Activated CD8-positive, alpha-beta memory T cell treated with anti-CD3 and anti-CD28 coated beads for 24 hours (primary cell): Measurements from ENCODE around the gene PCARE.
"Not testable (repeated sequence)": the region's sequence is repeated elsewhere in the genome, so short reads cannot be mapped to it uniquely, and the experiment has no call there.

ENCODE experiments used
- DNase-seq: peaks from one replicate; pipeline ENCODE4 v3.0.0-alpha.2; 2020

Gene PCARE

GRCh38 chr2:29074411-29074810 lies at the start of gene PCARE:
PCARE (minus strand) TSS chr2:29074523; CDS start chr2:29074261, 262 bp downstream.
- peak; percentile 7 for DNase-seq

GRCh38 chr2:29123617-29124349 lies 49.5 kb upstream of the PCARE start:
- no peak for DNase-seq

DNA sequence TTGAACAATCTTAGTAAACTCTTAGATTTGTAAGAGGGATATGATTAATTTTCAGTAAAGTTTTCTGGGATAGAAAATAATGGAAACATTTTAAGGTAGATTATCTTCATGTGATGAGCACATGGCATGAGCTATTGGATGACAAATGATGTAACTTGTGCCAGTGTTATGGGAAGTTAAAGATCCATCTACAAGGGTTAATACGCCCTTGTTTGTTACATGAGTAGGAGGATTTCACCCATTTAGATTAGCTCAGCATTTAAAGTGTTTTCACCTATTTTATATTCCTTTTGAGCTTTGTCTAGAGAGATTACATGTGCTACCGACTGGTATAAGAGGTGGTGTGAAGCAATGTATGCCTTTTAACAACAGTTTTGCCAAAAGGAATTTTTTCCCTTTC lies 46.5 kb upstream of the PCARE start:
- DNase-seq: no peak

DNA sequence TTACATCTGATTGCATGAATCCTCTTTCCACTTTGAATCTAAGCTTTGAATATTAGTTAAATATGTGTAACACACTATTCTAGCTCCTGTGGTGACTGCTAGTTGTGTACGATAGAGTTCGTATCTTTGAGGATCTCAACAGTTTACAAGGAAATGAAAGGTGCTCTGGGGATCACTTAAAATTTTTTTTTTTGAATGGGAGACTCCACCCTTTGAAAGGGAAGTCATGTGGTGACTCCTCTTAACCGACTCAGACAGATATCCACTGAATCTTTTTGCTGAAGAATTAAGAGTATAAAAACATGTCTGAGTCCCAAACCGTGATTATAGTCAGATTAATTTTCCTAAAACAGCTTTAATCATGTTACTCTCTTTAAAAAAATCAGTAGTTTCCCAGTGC lies 44.9 kb upstream of the PCARE start:
- no peak for DNase-seq

DNA sequence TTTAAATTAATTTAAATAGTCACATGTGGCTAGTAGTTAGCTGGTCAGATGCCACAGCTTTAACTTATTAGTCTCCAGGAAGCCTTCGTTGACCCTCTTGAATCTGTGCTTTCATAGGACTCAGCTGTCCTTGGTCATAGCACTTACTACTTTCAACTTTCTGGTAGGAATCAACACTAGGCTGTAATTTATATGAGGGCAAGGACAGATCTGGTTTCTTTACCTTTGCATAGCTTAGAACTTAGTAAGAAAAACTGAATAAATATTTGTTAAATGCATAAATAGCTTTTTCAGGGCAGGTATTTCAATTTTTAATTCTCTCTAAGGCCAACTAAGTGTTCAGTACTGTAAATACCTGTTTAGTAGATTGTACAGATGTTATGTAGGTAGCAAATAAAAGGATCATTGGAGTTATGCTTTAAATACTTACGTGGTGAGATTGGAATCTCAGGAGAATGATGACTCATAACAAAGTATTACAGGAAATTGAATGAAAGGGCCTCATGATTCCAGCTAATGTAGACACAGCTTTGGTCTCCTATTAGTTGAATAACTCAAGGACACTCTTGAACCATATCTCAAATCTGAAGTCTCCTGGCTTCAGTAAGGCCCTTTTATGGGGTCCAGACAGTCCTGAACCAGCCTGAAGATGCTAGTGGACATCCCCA lies 43.4 kb upstream of the PCARE start:
- DNase-seq: no peak

DNA sequence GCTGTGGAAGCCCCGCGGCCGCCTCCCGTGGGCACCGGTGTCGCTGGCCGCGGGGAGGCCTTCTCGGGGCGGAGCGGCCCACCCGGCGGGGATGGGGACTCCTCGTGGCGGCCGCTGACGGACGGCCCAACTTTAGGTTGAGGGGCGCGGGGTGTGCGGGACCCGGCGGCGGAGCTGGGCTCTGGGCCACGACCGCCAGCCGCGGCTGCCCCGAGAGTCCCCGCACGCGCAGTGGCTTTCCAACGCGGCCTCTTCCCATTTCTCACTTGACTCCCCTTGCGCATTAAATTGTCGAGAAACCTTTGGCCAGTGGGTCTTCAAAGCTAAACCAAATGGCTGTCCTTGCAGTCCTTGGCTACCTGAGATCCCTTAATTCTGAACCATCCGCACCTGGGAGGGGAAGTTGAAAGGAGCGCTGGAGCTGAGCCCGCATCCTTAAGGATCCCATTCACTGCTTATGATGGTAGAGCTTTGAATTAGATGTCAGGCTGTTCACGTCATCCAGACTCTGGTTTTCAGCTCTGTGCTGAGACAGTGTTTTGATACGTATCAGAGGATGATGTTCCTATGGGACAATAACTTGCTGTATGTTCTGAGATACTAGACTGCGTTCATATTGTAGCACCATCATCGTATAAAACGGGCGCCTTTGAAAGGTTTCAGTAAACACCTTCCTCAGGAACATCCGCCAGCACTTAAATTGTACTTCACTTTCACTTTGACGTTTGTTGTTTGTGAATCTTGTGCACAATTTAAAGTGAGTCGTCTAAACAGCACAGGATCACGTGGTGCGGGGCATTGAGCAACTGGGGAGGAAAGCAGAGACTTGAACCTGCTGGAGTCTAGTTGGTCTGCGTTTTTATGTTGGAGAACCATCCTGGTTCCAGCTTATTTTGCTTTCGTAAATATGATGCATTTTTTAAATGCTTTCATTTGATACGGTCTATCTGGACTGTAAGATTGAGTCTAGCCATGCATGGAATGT lies 41.8 kb upstream of the PCARE start:
- DNase-seq: peak; percentile 79

DNA sequence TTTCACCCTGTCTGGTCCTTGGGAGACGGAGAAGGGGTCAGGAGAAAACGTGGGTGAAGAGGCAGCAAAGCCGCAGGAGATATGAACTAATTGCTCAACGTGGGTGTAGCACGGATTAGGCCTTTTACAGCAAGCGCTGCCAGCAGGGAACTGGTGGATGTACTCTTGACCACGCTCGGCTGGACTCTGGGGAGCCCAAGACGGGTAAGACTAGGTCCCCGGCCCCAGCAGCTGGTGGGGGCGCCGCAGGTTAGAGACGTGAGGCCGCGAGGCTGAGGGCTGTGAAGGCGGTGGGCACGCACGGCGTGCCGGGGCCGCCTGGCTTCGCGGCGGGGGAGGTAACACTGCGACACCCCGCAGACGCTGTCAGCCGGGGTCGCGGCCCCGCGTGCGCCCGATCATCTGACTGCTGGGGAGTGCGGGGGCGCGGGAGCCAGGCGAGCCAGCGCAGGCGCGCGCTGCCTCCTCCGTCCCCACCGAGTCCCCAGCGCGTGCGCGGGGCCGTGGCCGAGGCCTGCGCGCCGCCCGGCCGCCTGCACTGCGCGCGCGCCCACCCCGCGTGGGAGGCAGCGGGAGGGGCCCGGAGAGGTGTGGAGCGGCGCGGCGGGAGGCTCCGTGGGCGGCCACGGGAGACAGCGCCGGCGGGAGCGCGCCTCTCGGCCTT lies 40.8 kb upstream of the PCARE start, which contains the start of gene CLIP4:
Gene CLIP4, plus strand, starts transcription at position 470 of the 664 bp plus-strand sequence. CDS start 5,974 bp downstream, outside the sequence.
- DNase-seq: peak; percentile 89

GRCh38 chr2:29114586-29114945 lies 40.2 kb upstream of the PCARE start:
- DNase-seq: peak; percentile 62

GRCh38 chr2:29113891-29114321 lies 39.6 kb upstream of the PCARE start:
- DNase-seq: no peak

- no peak for DNase-seq
These were observed 38.8 kb upstream of the PCARE start for GRCh38 chr2:29113027-29113686.

DNA sequence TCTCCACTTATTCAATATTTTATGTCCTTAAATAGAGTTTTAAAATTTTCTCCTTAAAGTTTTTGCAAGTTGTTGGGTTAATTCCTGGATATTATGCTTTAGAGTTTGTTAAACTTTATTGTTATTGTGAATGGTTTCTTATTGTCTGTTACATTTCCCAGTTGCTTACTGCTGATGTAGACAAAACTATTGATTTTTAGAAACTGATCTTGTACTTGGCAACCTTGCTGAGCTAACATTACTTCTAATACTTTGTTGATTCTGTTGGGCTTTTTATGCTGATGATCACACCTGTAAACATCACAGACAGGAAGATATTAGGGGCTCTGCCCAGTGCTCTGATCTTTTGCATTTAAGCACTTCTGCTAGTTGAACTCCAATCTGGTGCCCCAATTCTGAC lies 38.1 kb upstream of the PCARE start:
- DNase-seq: no peak

DNA sequence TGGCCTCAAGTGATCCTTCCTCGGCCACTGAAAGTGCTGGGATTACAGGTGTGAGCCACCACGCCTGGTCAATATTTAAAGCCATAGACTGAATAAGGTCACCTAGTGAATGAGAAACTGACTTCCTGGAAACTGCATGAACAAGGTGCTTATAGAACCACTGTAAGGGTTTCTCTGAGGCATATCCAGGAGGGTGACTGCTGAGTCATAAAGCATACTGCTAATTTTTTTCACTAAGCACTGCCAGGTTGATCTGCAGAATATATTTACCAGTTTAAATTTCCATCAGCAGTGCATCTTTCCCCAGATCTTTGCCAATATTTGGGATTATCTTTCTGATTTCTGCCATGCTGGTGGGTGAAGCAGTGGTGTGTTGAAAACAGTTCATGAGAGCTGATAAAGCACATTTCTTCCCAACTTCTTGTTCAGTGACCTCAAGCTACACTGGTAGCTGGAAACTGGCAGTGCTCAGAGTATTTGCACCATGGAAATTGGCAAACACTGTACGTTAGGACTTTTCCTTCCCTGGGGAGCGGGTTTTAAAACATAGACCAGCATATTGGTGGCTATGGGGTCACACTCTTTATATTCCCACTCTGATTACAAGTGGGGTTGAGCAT lies 36.7 kb upstream of the PCARE start:
- no peak for DNase-seq

GRCh38 chr2:29109246-29109645 lies 34.9 kb upstream of the PCARE start:
- no peak for DNase-seq

DNA sequence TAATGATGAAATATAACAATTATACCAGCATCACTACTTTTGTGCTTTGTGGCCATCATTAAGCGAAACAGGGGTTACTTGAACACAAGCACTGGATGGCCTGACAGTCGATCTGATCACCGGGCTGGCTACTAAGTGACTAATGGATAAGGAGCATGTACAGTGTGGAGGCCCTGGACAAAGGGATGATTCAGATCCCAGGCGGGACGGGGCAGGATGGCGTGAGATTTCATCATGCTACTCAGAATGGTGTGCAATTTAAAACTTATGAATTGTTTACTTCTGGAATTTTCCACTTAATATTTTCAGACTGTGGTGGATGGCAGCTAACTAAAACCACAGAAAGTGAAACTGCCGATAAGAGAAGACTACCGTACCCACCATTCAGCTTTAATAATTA lies 33.9 kb upstream of the PCARE start:
- DNase-seq: no peak

DNA sequence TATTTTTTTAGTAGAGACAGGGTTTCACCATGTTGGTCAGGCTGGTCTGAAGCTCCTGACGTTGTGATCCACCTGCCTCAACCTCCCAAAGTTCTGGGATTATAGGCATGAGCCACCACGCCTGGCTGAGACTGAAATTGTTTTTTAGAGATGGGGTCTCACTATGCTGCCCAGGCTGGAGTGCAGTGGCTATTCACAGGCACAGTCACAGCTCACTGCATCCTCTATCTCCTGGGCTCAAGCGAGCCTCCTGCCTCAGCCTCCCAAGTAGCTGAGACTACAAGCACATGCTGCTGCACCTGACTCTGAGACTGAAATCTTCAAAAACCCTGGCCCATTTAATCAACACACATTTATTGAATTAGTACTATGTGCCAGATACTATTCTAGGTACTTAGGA lies 33.2 kb upstream of the PCARE start:
- not testable (repeated sequence) for DNase-seq

DNA sequence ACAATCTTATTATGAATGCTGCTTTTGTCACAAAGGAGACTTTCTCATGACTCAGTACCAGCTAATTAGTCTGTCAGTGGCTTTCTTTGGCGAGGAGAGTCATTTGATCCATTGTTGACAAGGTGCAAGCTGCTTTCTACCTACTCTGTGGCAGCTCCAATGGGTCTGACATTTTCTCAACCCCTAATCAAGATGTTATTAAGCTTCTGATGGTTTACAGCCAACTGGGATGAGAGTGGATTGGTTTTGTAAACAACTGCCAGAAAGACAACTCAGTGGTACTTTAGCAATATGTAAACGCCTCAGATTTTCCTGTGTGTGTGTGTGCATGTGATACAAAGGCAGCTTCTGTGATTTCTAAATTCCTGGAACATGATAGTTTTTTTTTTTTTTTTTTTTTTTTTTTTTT lies 32.7 kb upstream of the PCARE start:
- no peak for DNase-seq

- no peak for DNase-seq
These were observed 31.9 kb upstream of the PCARE start for GRCh38 chr2:29106256-29106655.

DNA sequence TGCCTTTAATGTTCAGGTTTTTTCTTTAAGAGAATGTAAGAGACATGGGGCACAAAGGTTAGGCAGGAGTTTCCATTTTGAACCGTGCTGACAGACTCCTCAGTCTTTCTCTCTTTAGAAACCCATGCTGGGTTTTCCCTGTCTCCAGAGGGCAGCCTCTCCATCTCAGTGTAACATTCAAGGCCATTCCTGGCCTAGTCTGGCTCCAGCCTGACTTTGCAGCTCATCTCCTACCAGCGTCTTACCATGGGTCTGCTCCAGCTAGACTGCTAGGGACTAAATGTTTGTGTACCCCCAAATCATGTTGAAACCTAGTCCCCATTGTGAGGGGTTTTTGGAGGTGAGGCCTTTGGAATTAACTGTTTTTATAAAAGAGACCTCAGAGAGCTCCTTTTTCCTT lies 31.1 kb upstream of the PCARE start:
- DNase-seq: no peak

GRCh38 chr2:29104688-29105087 lies 30.4 kb upstream of the PCARE start:
- DNase-seq: no peak

DNA sequence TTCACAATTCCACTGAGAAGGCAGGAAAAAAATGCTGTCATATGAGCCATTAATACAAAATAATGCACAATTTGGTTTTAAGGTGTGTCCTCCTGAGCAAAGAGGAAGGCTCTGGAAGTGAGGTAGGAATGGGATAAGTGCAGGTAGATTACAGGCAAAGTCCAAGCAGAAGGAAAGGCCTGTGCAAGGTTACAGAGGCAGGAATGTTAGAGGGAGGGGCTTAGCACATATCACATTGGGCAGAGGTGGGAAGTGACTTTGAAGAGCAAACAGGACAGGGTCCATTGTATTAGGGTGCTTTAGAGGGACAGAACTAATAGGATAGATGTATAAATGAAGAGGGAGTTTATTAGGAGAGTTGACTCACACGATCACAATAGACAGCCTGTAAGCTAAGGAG lies 26.2 kb upstream of the PCARE start:
- no peak for DNase-seq

DNA sequence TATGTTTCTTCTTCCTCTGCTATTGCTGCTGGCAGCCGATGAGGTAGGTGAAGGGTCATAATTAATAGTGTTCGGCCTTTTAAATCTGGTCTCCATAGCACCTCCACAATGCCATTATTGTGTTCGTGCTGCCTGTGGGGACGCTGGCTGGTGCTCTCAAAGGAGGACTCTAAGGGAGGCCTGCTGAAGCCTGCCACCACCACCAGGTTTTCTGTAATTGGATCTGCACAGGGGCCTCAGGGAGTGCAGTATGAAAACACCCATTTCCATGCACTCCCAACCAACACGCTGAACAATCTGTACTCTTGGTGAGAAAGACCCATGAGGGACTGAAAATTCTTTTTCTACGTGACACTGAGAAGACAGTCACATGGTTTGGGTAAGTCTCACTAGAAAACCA lies 23.2 kb upstream of the PCARE start:
- DNase-seq: no peak

- DNase-seq: no peak
These were observed 22.6 kb upstream of the PCARE start for GRCh38 chr2:29096969-29097368.
